T1000 (cell line): ENCODE data around the gene TMEM60.

Experiments
- DNase-seq: peaks from one replicate; lab custom pipeline; 2025; ENCODE audit warnings: mixed read lengths; lab: John Stamatoyannopoulos, UW

The TMEM60 gene

DNA sequence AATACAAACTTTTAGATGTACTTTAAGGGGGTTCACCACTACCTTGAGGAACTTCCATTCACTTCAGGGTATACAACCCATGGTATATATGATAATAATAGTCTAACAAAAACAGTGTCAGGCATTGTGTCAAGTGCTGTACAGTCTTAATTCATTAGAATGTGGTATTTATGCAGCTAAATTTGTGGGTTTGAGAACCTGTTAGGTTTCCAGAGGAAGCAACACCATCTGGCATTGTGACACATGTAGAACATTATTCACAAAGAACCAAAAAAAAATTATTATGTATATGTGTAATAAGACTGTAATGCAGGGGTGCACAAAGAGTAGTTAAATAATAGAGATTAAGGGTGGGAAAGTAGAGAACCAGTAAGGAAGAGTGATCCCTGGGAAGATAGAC, 26.3 kb downstream of the TMEM60 start:
- DNase-seq = no peak

DNA sequence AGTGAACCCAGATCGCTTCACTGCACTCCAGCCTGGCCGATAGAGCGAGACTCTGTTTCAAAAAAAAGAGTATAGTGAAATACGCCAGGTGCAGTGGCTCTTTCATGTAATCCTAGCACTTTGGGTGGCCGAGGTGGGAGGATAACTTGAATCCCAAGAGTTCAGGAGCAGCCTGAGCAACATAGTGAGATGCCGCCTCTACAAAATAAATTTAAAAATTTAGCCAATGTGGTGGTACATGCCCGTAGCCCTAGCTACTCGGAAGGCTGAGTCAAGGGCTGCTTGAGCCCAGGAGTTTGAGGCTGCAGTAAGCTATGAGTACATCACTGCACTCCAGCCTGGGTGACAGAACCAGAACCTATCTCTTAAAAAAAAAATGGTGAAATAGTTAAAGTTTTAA, 27.9 kb downstream of the TMEM60 start:
- DNase-seq = no peak

DNA sequence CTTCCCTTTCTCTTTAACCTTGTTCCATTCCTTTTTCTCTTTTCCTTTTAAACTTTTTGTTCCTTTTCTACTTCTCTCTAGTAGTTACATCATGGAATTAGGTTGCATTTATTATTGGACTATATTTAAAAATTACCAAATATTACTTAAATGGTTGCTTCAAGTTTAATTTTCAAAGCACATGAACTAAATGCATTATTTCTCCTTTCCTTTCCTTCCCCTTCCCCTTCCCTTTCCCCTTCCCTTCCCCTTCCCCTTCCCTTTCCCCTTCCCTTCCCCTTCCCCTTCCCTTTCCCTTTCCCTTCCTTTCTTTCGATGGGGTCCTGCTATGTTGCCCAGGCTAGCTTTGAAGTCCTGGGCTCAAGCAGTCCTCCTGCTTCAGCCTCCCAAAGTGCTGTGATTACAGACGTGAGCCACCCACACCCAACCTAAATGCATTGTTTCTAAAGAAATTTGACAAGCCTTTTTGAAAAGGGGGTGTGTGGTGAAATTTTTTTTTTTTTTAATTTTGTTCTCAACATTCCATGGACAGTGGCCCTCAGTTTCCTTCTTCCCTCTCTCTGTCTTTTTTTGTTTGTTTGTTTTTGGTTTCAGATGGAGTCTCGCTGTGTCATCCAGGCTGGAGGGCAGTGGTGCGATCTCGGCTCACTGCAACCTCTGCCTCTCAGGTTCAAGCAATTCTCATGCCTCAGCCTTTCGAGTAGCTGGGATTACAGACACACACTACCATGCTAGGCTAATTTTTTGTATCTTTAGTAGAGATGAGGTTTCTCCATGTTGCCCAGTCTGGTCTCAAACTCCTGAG, 31.2 kb downstream of the TMEM60 start:
- no peak for DNase-seq

DNA sequence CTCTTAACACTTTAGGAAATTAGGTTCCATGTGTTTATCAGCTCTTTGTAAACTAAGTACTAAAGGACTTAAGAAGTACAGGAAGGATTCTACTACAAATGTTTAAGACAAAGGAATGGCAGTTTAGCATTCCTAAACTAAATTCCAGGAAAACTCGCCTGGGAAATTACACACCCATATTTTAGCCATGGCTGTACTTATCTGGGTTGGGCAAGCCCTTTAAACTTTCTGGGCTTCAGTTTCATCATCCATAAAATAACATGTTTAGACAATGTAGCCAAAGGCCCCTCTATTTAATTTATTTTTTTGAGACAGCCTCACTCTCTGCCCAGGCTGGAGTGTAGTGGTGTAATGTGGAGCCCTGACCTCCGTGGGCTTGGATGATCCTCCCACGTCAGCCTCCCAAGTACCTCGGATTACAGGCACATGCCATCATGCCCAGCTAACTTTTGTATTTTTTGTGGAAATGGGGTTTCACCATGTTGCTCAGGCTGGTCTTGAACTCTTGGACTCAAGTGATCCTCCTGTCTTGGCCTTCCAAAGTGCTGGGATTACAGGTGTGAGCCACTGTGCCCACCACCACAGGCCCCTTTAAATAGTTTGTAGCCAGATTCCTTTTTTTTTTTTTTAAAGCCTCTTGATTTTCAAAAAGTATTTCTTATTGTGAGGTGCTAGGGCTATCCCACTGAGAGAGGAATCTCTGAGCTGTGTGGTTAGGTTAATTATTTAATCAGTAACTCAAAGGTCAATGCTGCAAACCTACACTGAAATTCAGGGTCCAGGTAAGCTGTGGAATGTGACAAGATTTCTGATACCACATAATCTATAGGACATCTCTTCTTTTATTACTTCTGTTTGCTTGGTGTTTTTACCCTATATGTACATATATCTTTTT, 32.1 kb downstream of the TMEM60 start:
- DNase-seq = no peak

DNA sequence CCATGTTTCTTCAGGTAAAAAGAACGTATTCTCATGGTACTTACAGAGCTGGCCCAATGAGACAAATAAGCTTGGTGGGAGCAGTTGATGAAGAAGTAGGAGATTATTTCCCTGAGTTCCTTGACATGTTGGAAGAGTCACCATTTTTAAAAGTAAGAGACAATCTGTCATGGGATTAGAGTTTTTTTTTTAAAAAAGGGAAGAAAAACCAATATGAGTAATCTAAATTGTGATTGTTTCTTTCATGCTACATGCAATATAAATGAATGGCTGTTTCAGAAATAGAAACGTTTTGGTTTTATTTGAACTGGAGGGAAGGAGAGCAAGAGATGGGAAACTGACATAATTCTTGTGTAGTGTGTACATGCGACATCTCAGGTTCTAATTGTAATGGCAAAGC, 32.8 kb downstream of the TMEM60 start:
- no peak for DNase-seq

DNA sequence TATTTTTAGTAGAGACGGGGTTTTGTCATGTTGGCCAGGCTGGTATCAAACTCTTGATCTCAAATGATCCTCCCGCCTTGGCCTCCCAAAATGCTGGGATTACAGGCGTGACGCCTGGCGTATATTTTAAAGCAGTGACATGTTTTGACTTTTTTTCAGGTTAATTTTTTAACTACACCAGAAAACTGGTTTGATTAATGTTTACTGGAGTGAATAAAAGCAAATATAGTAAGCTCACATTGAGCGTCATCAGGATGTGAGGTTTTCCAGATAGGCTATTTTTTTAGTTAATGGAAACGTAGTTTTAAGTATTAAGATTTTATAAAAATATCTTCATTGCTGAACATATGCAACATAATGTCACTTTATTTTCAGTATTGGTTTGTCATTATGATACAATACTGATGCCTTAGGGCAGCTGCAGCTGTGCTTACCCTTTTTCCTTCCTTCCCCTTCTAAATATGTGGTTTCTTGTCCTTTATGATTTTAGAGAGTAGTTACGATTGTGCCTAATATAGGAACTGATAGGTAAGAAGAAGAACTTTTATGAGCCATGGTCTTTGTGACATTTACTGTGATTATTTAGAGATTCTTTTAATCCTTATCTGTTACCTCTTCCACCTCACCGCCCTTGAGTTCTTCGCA, 37.3 kb downstream of the TMEM60 start:
- no peak for DNase-seq

DNA sequence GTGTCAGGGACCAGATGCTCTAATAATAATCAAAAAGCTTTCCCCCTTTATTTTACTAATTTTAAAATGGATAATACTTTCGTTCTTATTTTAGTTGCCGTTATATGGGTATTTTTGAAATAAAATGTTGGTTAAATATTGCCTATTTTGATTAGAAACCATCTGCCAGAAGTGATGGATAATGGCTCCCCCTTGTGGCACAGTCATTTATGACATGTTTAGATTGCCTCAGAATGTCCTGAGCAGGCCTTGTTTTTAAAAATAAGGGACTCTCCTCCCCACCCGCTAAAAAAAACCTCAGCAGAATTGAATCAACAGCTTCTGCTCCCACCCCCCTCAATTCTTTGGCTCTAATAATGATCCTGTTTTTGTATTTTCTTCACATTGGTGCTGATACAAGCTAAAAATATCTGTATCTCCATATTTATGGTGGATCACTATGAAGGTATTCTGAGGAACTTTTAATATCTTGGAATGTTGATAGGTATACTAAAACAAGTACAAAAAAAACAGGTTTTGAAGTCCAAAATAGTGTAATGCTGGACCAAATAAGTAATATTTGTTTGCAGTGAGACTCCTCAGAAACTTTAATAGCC, 38.8 kb downstream of the TMEM60 start:
- peak; percentile 44 for DNase-seq

DNA sequence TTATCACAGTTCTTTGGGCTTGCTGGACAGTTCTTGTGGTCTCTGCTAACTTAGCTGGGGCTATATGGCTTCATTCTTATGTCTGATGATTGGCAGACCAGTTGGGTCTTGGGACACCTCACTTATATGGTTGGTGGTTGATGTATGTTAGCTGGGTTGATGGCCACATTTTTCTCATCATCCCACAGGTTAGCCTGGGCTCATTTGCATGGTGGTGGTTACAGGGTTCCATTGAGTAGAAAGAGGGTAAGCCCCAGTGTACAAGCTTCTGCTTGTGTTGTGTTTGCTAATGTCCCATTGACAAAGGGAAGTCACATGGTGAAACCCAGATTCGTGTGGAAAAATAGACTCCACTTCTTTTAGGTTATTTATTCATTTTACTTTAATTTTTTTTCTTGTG, 40.6 kb downstream of the TMEM60 start:
- DNase-seq = no peak

DNA sequence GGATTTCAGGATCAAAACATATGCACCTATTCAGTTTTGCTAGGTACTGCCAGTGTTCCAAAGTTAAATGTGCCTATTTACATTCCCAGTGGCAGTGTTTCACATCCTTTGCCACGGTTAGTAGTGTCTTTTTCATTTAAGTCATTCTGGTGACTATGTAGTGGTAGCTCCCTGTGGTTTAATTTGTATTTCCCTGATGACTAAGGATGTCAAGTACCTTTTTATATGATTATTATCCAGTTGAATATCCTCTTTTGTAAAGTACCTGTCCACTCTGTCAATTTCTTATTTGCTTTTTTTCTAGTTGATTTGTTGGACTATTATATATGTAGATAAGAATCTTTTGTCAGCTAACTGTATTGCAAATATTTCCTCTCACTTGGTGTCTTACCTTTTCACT, 45.1 kb downstream of the TMEM60 start:
- DNase-seq = no peak

DNA sequence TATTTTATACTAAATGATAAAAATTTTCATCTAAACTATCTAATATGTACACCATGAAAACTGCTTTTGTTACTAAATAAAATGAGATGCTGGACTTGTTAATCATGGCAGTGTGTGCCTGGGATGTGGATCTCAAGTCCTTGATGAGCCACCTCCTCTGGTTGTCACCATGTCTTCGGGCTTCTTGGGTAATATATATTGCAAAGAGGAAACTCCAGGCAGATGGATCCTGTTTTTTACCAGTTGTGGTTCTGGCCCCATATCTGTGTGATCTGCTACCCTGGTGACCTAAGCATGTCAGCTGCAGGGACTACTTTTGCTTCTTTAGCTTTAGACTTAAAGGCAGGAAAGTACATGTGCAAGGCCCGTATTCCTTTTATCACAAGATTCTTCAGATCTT, 46.2 kb downstream of the TMEM60 start:
- no peak for DNase-seq

DNA sequence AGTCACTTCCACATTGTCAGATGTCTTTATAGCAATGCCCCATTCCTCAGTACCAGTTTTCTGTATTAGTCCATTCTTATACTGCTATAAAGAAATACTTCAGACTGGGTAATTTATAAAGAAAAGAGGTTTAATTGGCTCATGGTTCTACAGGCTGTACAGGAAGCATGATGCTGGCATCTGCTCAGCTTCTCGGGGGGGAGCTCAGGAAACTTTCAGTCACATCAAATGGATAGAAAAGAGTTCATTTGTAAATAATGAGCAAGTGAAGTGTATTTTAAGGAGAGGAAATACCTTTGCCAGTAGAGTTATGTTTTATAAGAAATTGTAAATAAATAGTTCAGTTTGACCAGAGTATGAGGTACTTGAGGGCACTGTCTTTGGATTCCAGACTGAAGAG, 50.5 kb downstream of the TMEM60 start:
- DNase-seq = no peak

DNA sequence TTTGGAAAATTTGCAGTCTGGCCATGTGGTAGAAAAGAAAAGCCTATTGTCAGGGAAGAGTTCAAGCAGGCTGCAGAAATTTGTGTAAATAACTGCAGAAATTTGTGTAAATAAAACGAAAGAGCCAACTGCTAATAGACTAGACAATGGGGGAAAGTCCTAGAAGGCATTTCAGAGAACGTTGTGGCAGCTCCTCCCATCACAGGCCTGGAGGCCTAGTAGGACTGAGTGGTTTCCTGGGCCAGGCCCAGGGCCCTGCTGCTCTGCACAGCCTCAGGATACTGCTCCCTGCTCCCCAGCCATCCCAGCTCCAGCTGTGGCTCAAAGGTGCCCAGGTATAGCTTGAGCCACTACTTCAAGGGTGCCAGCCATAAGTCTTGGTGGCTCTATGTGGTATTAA, 51.1 kb downstream of the TMEM60 start:
- DNase-seq = no peak

DNA sequence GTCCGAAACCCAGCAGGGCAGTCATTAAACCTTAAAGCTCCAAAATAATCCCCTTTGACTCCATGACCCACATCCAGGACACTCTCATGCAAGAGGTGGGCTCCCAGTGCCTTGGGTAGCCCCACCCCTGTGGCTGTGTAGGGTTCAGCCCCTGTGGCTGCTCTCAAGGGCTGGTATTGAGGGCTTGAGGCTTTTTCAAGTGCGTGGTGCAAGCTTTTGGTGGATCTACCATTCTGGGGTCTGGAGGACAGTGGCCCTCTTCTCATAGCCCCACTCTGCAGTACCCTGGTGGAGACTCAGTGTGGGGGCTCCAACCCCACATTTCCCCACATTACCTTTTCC, 51.4 kb downstream of the TMEM60 start:
- no peak for DNase-seq

DNA sequence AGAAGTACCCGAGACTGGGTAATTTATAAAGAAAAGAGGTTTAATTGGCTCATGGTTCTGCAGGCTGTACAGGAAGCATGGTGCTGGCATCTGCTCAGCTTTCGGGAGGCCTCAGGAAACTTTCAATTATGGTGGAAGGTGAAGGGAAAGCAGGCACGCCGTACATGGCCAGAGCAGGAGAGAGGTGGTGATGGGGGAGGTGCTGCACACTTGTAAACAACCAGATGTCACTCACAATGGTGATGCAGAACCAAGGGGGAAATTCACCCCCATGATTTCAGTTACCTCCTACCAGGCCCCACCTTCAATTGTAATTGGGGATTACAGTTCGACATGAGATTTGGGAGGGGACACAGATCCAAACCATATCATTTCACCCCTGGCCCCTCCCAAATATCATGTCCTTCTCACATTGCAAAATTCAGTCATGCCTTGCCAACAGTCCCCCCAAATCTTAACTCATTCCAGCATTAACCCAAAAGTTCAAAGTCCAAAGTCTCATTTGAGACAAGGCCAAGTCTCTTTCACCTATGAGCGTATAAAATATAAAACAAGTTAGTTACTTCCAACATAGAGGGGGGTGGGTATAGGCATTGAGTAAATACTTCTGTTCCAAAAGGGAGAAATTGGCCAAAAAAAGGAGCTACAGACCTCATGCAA, 51.9 kb downstream of the TMEM60 start:
- DNase-seq = no peak

DNA sequence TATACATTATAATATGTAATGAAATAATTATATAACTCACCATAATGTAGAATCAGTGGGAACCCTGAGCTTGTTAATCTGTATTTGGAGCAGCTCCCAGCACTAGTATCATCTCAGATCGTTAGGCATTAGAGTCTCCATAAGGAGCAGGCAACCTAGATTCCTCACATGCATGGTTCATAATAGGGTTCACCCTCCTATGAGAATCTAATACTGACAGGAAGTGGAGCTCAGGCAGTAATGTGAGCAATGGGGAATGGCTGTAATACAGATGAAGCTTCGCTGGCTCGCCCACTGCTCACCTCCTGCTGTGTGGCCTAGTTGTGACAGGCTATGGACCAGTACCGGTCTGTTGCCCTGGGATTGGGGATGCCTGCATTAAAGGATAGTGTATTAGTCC, 52.5 kb downstream of the TMEM60 start:
- no peak for DNase-seq
